ENCODE data around the gene ACVRL1.

Gene ACVRL1

DNA sequence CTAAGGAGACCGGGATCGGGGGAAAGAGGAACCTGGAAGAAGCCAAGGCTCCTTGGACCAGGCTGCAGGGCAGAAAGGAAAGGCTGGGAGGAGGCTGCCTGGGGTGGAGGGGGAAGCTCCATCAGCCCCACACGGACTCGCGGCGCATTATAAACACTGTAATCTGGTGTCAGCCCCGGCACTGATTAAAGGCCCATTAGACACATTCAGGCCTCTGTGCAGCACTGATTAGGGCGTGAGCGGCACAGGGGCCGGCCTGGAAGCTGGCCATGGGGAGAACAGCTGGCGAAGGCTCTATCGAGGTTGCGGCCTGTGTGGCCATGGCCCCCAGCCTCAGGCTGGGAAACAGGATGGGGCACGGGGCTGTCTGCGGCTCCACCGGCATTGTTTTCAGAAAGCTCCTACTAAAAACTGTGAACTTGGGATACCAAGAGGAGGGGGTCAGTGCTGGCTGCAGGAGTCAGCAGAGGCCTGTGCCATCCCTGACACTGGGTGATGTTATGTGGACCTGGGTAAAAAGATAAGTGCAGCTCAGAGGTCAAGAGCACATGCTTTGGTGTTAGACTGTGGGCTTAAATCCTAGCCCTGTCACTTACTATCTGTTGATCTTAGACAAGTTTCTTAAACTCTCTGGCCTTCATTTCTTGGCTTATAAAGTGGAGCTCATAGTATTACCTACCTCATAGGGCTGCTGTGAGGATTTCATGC, 10.6 kb downstream of the ACVRL1 start:
- DNase-seq = no peak

DNA sequence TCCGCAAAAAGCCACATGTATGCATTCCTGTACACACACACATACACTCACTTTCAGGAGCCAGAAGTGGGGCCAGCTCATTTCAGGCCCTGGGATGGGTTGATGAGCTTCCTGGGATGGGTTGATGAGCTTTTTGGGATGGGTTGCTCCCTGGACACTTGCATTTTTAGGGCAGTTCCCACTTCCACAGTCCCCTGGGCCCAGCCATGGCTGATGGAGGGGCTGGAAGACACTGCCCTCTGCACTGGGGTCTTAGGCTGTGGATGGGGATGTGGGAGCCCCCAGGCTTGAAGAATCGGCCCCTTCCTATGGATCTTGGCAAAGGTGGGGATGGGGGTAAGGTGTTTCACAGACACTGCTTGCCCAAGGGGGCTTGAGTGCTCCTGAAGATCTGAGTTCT, 12.7 kb downstream of the ACVRL1 start:
- DNase-seq = no peak

DNA sequence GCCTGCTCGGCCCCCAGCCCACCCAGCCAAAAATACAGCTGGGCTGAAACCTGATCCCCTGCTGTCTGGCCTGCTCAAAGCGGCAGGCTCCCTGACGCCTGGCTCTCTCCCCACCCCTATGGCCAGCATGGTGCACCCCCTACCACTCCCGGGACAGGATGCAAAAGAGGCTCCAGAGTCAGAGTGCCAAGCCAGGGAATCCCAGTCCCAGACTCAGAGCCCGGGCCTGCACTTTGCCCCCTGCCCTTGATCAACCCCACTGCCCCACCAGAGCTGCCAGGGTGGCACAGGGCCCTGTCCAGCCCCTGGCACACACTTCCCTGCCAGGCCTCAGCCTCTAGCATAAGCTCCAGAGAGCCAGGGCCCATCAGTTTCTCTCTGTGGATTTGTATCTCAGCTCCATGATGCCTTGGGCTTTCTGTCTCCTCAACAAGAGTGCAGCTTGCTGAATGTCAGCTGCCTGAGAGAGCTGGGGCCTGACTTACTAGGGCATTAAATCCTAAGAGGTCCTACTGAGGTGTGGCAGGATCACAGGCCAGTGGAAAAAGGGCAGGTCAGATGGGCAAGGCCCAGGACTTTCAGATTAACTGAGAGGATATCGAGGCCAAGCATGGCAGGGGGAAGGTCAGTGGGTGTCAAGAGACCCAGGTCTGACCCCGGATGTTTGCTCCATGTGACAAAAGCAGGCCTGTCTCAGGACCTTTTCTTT, 13.9 kb downstream of the ACVRL1 start:
- DNase-seq = no peak

DNA sequence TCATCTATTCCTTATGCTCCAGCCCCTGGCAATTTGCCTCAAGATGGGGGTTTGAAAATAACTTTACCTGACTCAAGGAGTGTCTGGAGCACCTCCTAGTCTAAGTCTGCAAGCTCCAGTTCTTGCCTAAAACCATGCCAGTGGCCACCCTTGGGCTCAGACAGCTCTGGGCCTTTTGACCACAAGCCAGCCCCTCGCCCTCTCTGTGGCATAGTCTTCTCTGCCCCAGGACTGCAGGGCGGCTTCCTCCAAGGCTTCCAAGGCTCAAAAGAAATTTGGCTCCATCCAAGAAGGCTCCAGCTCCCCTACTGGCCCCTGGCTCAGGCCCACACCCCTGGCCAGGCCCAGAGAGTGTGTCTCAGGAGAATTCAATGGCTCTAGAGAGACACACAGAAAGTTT, 14.8 kb downstream of the ACVRL1 start:
- no peak for DNase-seq

DNA sequence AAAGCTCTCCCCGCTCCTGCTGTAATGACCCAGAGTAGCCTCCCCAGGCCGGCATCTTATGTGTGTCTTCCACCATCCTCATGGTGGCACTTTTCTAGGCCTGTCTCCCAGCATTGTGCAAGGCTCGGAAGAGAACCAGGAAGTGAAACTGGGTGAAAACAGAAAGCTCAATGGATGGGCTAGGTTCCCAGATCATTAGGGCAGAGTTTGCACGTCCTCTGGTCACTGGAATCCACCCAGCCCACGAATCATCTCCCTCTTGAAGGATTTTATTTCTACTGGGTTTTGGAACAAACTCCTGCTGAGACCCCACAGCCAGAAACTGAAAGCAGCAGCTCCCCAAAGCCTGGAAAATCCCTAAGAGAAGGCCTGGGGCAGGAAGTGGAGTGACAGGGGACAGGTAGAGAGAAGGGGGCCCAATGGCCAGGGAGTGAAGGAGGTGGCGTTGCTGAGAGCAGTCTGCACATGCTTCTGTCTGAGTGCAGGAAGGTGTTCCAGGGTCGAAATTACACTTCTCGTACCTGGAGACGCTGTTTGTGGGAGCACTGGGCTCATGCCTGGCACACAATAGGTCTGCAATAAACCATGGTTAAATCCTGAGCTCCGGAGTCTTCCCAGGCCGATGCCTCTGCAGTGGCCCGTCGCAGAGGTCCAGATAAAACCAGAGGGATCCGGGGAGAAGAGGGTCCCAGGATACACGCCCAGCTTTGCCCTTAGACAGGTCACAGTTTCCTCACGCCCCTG, 15.6 kb downstream of the ACVRL1 start:
- DNase-seq = no peak

DNA sequence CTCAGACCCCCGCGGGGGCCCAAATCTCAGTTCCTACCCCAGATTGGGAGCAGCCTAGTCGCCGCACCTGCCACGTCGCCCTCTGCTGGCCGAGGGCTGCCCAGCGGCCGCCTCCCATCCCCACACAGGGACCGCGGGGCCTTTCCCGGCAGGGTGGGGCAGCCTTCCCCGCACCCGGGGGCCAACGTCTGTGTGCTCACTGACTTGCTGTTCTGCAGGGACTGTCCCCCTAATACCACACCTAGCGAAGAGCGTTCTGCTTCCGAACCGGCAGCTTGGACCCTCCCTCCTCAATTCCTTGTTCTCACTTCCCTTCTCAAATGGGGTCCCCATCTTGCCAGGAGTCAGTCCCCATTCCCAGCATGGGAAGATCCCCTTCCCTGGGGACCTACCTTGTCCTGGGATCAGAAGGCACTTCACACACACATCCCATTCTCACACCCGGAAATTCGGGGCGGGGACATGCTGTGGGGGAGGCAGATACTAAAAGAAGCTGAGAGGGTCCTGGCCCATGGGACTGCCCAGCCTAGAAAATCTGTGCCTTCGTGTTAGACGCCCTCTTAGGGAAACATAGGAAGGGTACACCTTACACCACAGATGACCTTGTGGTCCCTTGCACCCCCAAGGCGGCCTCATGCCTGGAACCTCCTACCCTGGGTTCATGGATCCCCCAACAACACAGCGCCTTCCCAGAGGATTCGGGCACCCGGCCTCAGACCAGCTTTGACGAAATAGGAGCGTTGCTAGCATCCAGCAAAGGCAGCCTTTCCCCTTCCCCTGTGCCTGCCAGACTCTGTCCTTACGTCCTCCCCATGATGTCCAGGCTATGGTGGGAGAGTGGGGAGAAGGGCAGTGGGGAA, 16.4 kb downstream of the ACVRL1 start:
- peak; percentile 34 for DNase-seq

DNA sequence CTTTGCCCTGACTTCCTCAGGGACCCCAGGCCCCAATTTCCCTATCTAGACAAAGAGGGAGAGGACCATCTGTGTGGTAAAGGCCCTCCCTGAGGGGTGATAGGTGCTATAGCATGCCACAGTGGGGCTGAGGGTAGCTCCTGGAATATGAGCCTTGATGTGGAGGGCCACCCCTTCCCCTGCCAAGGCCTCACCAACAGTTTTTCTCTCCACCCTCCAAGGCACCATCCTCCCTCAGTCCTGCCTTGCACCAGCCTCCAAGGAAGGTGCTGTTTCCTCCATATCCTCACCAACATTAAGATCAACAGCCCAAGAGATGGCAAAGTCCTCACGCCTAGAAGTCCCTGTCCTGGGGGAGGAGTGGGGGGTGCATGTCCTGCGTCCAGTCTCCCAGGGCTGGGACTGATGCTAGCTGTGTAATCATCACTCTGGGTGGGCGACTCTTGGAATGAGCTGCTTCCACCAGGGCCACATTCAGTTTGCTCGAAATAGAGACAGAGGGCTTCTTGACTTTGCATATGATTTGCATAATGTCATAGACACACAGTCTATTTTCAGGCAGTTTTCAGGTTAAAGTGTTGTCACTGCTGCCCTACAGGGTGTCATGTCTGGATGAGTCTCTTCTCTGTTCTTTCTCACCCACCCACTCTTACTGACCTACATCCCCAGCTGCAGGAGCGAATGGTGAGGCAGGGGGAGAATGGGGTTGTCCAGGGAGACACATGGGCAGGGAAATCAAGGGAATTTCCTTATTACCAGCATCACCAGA, 17.4 kb downstream of the ACVRL1 start:
- DNase-seq = no peak

DNA sequence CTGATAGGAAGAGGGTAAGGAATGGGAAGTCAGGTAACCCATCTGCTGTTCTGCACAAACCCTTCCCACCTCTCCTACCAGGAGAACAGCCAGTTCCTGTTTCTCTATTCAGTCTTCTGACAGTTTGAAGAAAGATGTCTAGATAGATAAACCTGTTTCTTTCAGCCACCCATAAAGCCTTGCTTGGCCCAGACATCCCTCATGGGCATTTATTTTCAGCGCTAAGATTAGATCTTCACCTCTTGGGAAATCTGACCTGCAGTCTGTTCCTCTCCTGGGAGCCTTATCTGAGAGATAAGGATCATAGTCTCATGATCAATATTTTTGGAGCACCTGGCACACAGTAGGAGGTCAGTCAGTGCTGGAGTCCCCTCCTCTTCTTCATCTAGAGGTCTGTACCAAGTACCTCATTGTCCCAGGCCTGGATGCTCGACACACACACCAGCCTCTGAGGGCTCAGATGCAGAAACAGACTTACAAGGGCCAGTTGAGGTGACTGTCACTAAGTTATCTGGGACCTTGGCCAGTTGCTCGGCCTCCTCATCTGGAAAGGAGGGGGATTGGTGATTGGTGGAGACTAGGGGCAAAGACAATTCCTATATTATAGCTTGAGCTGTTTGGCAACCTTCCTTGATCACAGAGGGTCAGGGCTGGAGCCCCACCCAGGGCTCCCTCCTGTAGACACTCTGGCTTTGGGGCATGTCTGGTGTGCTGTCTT, 18.2 kb downstream of the ACVRL1 start:
- DNase-seq = no peak

DNA sequence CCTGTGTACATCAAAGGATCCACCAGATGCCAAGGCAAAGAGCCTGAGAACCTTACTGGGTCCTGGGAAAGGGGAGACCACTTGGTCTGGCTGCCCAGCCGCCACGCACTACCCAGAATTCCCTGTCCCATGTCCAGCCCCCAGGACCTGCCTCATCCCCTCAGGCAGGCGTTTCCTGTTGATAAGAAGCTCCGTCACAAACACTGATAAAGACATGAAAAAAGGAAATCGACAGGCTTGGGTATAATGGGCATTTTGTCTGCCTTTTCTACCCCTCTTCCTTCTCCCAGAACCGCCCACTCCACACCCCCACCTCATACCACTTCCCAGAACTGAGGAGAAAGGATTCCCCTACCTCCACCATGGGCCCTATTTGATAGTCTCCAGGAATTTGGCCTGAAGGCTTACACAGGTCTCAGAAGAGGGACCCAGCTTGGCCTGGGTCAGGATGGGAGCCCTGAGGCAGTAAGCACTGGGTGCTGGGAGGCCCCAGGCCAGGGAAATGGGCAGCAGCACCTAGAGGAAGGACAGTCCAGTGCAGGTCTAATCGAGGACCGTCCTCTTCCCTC, 18.8 kb downstream of the ACVRL1 start:
- no peak for DNase-seq

DNA sequence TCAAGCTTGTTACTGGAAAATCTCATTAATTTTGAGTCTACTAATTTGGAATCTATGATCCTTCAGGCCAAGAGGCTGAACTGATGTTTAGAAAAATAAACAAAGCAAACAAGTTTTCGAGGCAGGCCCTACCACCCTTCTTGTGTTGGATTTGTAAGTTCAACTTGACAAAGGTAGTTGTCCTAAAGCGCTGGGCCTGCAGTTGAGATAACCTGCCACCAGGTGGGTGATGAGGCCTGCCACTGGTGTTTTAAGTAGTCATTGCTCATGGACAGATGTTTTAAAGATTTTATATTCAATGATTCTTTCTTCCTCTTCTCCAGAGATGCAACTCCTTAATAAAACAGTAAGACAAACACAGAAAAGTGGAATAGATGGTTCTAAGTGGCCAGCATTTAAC, 19.4 kb downstream of the ACVRL1 start:
- DNase-seq = peak; percentile 27

DNA sequence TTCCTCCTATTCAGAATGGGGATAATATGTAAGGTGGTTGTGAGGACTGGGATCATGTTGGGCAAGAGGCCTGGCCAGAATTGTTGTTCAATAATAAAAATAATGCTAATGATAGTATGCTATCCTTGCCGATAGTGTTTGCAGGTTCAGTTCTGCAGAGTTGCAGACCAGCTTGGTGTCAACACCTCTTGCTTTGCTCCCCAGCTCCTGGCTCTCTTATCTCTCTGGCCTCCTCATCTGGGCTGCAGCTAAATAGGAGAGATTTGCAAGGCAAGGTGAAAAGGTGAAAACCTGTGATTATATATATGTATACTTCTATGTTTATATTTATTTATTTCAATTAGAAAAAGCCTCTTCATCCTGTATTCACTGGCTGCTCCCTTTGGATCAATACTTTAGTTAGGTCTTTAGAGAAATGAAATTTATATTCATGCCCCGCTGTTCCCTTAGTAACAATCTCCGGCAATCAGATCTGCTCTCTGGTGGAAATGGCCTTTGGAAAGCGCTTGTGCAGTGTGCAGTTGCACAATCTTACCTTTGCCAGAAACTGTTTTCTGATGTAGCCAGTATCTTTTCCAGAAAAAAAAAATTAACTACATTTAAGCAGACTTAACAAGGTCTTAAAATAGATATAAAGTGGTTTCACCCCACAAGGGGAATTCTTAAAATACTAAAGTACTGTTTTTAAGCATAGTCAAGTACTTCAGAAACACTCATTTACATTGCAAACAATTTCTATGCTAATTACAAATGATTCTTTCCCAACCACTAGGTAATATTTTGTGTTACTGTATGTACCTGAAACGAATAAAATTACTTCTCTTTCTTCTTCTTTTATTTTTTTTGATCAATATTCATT, 25.1 kb downstream of the ACVRL1 start:
- no peak for DNase-seq

DNA sequence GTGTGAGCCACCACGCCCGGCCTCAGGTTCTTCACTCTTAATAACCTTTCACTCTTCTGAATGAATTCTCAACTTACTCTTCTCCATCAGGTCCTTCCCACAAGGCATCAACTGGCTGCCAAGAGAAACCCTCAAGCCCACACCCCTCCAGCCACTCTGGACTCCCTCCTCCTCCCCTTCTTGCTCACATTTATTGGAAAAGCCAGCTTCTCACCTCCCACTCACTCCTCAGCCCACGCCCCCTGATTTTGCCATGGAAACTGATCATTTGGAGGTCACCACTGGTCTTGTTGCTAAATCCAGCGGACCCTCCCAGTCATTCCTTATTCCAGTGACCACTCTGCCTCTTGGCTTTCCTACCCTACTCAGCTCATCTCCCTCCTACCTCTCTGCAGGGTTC, 26.8 kb downstream of the ACVRL1 start:
- no peak for DNase-seq

DNA sequence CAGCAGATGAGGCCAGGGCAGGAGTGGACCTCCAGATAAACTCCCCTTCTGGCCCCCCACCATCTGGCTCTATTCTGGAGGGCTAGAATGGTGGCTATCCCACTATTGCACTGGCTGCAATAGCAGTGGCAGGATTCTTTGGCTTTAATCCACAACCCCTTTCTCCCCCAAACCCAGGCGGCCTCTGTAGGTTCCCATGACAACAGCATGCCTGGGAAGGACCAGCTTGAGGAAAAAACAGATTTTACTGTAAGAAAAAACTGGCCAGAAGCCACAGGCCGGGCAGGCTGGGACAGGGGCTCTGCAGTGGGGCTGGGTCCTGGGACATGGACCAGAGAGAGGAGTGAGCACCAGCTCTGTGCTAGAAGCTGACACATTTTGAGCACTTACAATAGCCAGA, 30.6 kb downstream of the ACVRL1 start:
- no peak for DNase-seq

DNA sequence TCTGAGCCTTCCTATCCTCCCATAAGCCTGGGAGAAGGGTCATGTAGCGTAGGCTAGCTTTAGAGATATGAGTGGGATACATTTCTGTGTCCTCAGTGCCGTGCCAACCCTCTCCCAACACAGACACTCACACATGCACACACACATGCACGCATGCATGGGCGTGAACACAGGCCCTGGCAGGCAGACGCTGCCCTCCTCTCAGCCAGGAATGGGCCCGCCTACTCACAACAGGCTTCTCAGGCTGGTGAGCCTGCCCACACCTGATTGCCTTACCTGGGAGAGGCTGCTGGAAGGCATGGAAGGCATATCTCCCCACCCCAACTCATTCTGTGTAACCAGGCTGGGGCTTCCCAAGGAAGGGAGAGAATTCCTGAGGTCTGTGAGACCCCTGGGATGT, 31.4 kb downstream of the ACVRL1 start:
- DNase-seq = no peak

DNA sequence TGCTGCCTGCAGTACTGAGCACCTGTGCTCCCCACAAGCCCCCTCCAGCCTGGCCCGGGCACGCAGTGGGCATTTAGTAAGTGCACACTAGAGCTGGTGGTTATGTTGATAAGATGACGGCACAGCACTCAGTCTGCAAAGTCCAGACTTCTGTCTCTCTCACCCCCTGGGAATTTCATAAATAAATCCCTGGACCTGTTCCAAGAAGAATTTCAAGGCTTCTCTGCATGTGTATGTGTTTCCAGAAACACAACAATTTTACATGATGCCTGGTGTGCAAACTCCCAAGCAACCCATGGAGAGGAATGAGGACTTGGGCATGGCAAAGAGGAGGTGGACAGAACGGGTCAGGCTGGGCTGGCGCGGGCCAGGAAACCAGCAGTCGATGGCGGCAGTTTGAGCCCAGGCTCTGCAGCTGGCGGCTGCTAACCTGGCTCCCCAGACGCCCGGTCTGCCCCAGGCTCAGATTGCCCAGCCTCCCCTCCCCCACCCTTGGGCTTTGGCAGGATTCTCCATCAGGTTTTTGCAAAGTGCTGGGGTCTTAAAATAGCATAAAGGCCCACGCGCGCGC, 33.8 kb downstream of the ACVRL1 start:
- no peak for DNase-seq

DNA sequence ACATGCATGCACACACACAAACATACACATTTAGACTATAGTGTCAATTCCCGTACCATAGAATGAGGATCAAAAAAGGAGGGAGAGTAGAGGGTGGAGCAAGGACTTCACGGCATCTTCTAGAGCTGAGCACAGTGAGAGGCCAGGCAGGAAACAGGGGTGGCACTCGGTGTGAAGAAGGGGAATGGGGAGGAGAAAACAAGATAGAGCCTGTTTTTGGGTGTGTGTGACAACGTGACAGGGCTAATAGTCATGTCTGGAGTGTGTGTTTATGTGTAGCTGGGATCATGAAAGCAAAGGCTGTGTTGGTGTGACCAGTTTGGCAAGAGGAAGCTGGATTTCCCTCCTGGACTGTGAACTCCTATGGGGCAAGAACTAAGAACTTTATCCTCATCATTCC, 34.3 kb downstream of the ACVRL1 start:
- no peak for DNase-seq

DNA sequence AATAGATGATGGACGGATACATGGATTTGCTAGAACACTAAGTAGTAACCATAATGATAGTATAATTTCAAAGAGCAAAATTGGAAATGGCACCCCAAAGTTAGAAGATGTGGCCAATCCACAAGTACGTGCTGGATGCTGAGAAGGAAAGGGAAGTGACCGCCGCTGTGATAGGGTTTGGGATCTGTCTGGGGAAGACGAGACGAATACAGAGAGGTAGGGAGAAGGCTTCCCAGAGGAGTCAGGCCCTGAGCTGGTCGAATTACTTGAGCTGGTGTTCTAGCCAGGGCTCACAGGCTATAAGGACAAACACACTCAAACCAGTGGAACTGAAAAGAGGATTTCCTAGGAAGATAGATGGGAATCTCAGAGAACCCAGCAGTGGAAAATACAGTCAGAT, 34.8 kb downstream of the ACVRL1 start:
- no peak for DNase-seq

DNA sequence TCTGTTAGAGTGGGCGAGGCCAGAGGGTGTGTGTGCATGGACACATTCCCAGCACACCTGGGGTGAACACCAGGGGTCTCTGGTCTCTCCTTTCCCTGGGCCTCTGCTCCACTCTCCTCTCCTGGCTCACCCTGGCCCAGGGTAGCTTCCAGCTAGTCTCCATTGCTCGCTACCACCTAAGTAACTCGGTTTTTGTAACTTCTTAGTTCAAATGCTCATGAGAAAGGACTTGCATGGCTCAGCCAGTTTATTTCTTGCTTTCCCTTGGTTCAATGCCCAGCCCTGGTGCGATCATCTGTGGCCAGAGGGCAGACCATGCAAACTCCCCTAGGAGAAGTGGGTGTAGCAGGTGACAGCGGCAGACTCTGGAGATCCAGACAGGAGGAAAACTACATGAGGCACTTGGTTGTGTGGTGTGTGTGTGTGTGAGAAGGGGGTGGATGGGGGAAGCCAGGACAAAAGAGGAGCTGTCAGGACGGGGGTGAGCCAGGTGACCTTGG, 35.2 kb downstream of the ACVRL1 start:
- no peak for DNase-seq

DNA sequence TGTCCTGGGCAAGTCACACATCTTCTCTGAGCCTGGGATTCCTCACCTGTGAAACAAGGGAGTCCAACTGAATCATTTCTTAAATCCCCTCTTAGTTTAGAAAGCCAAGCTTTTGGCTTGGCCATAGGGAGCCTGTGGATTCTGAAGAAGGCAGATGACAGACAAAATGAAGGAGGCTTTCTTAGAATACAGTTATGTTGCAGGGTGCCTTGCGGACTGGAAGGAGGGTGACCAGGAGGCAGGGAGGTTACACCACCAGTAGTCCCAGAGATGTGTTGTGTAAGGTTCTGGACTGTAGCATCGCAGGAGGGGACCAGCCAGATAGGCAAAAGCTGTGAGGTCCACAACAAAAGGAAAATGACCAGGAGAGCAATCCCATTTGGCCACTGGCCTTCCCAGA, 36.0 kb downstream of the ACVRL1 start:
- DNase-seq = no peak

Measured in CD4-positive, alpha-beta T cell treated with Interleukin-4 for 4 hours (primary cell).